Measurements from ENCODE around the gene CARD18.
A peak's percentile ranks its signal among the peaks of the same experiment; 100 is the strongest.
"Not testable (repeated sequence)": the region's sequence is repeated elsewhere in the genome, so short reads cannot be mapped to it uniquely, and the experiment has no call there.

Gene CARD18

GRCh38 chr11:105135883-105136282, 3.7 kb downstream of the CARD18 start:
- DNase-seq (ENCODE audit: insufficient read length, low spot score) (no peak), FAIRE-seq (no peak)

DNA sequence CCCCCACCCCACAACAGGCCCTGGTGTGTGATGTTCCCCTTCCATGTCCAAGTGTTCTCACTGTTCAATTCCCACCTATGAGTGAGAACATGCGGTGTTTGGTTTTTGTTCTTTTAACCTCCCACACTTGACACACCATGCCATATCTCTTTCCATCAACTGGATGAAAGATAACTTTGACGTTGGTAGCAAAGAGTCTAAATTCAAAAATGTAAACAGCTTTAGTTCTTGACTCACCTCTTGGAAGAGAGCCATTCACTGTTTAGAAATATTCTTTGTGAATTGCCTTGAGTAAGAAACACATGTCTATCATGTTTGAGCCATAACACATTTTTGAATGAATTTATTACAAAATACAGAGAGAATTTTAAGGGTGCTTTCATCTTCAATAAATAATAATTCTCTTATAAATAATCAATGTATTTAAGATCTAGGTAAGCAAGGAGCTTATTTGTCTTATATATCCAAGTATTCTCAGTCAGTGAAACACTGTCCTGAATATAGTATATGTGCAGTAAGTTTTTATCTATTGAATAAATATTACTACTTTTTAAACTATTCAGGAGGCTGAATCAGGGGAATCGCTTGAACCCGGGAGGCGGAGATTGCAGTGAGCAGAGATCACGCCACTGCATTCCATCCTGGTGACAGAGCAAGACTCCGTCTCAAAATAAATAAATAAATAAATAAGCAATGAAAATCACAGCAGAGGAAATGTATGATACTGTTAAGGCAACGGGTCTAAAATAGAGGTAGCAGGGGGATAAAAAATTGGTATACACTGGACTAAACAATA, 6.7 kb downstream of the CARD18 start:
- FAIRE-seq (no peak), DNase-seq (ENCODE audit: insufficient read length, low spot score) (no peak)

DNA sequence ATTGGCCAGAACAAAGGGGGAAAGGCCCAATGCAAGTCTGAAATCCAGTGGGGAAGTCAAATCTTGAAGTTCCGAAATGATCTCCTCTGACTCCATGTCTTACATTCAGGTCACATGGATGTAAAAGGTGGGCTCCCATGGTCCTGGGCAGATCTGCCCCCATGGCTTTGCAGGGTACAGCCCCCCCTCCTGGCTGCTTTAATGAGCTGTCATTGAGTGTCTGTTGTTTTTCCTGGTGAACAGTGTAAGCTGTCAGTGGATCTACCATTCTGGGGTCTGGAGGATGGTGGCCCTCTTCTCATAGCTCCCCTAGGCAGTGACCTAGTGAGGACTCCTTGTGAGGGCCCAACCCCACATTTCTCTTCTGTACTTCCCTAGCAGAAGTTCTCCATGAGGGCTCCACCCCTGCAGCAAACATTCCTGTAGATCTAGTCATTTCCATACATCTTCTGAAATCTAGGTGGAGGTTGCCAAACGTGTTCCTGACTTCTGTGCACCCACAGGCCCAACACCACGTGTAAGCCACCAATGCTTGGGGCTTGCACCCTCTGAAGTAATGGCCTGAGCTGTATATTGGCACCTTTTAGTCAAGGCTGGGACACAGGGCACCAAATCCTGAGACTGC, 9.3 kb downstream of the CARD18 start:
- no peak for FAIRE-seq
- DNase-seq (ENCODE audit: insufficient read length, low spot score) = no peak

GRCh38 chr11:105124756-105125155, 14.8 kb downstream of the CARD18 start:
- no peak for FAIRE-seq

GRCh38 chr11:105111145-105111944, 28.2 kb downstream of the CARD18 start:
- DNase-seq (ENCODE audit: insufficient read length, low spot score) = no peak
- no peak for FAIRE-seq

More at GRCh38 chr11:105124756-105125155, 14.8 kb downstream of the CARD18 start:
- DNase-seq (ENCODE audit: insufficient read length, low spot score) = no peak

GRCh38 chr11:105110688-105111030, 28.9 kb downstream of the CARD18 start:
- DNase-seq (ENCODE audit: insufficient read length, low spot score) = no peak
- no peak for FAIRE-seq

DNA sequence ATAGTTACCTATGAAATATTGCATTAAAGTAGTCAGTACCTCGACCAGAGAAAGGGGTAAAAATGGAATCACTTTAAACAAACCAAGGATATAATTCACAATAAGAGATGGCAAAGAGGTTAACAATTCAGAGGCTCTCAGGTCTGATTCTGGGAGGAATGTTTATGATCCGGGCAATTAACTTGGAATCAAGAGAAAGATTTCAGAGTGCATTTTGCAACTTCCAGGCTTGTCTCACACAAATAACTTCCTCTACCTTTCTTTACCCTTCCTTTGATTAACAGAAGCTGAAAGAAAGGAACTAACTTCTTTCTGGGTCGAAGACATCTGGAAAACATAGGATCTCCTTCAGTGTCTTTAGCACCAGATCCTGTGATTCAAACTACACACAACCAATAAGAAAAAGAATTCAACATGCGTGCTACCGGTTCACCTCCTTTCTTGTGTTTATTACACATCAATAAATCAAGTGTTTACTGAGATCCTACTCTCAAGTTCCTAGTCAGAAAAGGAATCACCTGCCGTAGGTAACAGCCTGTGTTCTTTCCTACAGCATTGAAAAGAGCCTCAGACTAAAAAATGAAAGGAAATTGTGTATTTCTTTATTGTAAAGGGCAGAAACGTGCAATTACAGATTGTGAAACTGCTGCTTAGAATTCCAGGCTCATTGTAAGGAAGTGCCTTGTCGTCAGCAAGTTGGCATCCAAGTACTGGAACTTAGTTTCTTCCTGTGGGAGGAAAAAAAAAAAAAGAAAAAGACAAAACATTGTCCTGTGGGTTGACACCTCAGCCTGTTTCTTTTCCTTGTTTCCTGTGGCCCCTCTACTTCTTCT, 29.5 kb downstream of the CARD18 start:
- FAIRE-seq = peak; percentile 56
- no peak for DNase-seq (ENCODE audit: insufficient read length, low spot score)

DNA sequence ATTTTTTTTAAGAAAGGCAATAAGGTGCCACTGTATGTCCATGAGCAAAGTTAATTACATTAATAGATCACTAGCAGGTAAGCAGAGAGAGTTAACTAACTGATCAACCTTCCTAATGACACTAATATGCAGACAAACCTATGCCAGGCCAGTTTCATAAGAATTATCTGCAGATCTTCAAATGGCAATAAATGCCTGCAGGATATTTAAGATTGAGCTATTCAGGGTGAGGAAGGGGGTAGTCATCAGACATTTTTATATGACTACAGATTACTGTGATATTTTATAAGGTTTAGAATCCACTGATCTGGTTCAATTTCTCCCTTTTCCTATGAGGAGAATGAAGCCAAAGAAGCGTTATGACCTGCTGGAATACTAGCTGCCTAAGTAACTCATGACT, 30.2 kb downstream of the CARD18 start:
- FAIRE-seq = no peak
- no peak for DNase-seq (ENCODE audit: insufficient read length, low spot score)

- DNase-seq (ENCODE audit: insufficient read length, low spot score) (no peak), FAIRE-seq (no peak)
These were observed 31.3 kb downstream of the CARD18 start for GRCh38 chr11:105108247-105108646.

DNA sequence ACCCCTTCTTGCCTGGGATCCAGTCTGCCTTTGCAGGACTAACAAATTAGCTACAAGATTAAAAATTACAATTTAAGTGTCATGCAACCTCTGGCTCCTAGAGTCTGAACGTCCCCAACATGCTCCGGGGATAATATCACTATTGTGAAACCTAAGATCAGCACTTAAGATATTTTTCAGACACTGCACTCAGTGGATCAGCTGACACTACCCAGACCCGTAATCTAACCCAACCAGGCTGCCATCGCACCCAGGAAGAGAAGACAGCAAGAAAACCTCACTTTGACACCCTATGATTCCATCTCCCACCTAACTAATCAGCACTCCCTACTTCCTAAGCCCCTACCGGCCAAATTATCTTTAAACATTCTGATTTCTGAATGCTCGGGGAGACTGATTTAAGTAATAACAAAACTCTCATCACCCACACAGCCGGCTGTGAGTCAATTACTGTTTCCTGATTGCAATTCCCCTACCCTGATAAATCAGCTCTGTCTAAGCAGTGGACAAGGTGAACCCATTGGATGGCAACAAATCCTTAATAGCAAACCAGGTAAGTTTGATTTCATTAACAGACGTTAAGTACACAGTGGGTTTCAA, 32.2 kb downstream of the CARD18 start:
- DNase-seq (ENCODE audit: insufficient read length, low spot score); FAIRE-seq: not testable (repeated sequence)

DNA sequence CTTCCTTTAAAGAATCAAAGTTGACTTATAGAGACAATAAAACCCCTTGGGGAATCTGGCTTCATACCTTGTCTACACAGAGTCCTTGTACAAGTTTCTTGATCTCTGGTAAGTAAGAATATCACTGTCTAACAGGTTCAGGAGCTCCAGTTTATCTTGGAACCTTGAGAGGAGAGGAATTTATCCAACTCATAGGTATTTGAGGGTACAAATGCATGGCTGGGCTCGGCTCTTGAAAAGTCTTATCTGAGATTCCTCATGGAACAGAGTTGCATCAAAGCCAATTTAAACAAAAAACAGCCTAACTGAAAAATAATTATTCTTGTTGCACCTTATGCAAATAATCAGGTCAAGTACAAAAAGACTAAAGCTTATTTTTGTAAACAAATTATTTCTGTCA, 33.4 kb downstream of the CARD18 start:
- FAIRE-seq (no peak), DNase-seq (ENCODE audit: insufficient read length, low spot score) (no peak)

- FAIRE-seq = no peak
- no peak for DNase-seq (ENCODE audit: insufficient read length, low spot score)
These were observed 35.3 kb downstream of the CARD18 start for GRCh38 chr11:105104292-105104691.

DNA sequence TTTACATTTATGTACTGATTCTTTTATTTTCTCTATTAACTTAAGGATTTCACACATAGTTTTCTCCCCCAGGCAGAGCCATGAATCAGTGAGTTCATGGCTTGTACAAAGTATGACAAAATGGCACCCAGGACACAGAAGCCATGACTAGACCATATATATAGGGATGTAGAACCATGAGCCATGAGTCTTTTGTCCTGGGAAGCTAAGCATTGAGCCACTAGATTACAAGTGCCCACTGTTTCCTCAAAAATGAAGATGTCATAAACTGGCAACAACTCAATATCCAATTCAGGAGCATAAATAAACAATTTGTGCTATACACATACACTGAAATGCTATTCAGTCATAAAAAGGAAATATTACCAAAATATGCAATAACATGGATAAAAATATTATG, 36.2 kb downstream of the CARD18 start:
- no peak for FAIRE-seq

GRCh38 chr11:105102079-105102581, 37.4 kb downstream of the CARD18 start:
- DNase-seq (ENCODE audit: insufficient read length, low spot score); FAIRE-seq: not testable (repeated sequence)

More for the DNA sequence above, 36.2 kb downstream of the CARD18 start:
- no peak for DNase-seq (ENCODE audit: insufficient read length, low spot score)

DNA sequence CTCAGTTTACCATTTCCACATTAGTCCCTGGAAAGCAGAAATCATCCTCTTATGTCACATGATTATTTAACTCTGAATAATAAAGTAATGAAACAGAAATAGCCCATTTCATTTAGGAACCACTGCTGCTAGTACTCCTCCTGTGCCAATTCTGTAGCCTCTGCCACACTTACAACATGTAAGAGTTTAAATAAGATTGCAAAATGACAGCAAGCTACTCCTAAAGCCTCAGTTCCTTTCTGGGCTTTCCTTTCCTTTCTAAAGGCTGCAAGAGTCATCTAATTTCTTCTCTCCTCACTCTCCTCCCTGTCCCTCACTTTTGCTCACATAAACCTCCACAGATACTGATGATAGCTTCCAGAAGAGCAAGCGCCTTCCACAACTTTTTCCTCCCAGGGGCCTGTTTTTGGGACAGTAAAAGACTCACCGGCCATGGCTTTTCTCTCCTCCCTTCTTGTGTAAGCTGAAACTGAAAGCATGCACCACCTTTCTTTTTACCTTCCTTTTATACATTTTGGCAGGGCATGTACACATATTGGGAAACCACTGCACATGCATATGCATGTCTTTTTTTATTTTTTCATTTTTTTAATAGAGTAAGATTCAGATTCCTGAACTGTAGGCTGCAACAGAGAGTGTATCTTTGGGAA, 38.5 kb downstream of the CARD18 start:
- no peak for DNase-seq (ENCODE audit: insufficient read length, low spot score)
- no peak for FAIRE-seq

DNA sequence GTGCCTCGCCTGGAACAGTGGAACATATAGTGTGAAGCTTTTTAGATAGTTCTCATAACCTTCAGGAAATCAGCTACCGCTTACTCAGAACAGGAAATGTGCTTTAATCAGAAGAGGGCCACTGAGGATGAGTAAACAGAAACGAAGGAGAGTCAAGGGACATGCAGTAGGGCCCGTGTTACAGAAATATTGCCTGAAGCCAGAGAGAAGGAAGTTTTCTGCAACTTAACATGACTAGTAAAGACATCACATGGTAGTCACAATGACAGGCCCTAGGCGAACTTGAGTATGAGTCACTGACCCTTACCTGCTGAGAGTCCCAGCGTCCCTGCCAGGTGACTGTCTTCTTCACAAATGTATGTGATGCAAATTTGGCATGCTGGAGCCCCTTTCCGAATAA, 39.4 kb downstream of the CARD18 start:
- DNase-seq (ENCODE audit: insufficient read length, low spot score) (no peak), FAIRE-seq (no peak)

- DNase-seq (ENCODE audit: insufficient read length, low spot score); FAIRE-seq: not testable (repeated sequence)
These were observed 40.0 kb downstream of the CARD18 start for GRCh38 chr11:105099594-105099993.

DNA sequence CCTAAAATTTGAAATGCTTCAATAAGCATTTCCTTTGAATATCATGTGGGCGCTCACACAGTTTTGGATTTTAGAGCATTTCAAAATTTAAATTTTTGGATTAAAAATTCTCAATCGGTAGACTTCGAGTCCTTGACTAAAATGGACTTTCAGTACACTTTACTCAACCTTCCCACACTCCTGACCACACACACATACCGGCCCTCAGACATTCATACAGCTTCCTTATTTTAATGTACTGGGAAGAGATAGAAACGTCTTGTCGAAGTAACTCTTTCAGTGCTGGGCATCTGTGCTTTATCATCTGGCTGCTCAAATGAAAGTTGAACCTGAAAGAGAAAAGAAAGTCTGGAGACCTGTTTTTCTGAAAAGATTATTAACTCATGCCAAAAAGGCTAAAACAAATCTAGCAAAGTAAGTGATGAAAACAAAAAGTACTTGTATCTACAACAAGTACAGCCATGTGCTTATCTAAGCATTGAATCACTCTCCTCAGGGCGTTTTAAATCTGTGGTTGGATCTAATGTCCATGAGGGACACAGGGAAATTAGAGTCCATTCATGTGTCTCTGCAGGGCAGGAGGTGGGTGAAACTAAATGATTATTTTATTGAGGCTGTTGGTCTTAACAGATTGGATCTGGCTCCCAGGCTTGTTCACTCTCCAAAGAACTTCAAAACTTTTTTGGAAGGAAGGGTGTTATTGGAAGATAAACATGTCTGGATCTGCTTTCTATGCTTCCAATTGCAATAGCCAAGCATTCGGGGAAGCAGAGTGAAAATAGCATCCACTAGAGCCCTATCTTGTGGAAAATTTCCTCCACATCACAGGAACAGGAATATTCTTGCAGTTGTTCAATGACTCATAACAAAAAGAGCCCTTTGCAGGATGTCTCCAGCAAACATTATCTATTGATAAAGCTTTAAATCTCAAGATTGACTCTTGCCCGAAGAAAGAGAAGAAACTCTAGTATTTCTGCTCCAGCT, 47.0 kb downstream of the CARD18 start:
- DNase-seq (ENCODE audit: insufficient read length, low spot score) = no peak
- FAIRE-seq = no peak

All from GM19239 (cell line).